UCSD-AML1 (cell line): ENCODE results near the gene SMYD3.

ENCODE experiments used
- DNase-seq: peaks from one replicate; lab custom pipeline; 2025; ENCODE audit not compliant: unreplicated experiment; lab: John Stamatoyannopoulos, UW

Gene SMYD3

DNA sequence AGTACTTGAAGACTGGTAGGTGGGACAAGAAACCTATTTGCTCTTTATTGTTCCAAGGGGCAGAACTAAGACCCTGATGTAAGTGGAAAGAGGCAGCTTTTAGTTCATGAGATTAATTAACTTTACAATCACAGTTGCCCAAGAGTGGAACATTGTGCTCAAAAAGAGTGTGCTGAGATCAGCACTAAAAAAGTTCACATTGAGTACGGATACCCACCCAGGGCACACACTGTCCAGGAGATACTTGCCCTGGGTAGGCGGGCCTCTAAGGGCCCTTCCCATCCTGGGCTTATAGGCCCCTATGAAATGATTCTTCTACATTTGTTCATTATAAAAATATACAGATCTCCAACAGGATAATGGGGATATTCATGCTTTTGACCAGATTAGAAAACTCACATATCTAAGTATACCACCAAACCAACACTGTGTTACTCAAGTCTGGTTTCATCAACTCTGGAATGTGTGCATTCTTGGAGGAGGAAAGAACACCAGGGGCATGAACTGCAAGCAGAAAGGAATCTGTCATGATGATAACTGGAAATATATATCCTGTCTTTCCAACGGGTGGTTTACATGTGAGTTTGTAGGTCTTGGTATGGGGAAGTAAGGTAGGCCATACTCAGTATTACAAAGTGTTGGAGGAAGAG lies 626.2 kb downstream of the SMYD3 start:
- no peak for DNase-seq

DNA sequence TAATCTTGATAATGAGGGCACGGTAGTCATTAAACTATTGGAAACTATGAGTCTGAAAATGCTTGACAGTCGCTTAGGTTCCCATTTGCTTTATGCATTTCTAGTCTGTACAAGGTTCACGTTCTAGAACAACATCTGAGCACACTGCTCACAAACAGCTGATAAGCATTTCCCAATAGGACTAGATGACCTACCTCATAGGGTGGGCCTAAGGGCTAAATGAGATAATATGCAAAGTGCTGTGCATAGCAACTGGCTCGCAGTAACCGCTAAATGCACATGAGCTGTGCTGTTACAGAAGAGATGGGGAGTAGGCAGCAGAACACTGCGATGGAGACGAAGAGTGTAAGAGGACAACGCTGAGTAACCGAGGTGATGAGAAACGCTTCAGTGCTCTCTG lies 628.0 kb downstream of the SMYD3 start:
- DNase-seq: no peak

DNA sequence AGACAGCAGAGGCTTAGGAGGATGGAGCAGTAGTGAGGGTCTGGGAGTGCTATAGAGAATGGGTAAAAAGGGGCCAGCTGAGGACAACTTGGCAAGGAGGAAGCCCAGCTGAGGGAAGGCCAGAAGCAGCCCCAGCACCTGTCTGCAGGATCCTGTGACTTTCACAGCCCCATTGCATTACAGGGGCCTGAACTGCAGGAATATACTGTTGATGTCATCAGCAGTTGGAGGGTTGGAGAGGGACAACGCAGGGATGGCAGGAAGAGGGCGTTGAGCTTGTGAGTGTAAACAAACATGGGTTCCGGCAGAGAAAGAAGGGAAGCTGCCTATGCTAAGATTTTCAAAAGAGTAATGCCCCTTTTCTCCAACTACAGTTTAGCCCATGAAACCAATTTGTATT lies 628.5 kb downstream of the SMYD3 start:
- no peak for DNase-seq

DNA sequence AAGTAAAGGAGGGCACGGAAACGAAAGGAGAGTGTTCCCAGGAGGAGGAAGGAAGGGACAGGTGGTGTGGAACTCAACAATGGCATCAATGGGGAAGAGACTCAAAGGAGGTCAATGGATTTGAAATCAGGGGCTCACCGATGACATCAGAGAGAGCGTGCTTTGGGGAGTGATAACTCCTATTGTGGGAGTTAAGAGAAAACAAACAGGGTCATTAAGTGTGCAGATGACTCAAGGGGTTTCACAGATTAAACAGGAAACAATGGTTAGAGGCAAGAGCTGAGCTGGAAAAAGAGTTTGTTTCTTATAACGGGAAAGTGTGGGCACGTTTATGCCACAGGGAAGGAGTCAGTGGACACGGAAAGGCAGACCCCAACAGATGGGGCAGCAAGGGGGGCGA lies 629.1 kb downstream of the SMYD3 start:
- no peak for DNase-seq

GRCh38 chr1:245876586-245876985 lies 630.5 kb downstream of the SMYD3 start:
- no peak for DNase-seq

GRCh38 chr1:245875581-245876261 lies 631.4 kb downstream of the SMYD3 start:
- DNase-seq: no peak

GRCh38 chr1:245874942-245875580 lies 632.0 kb downstream of the SMYD3 start:
- DNase-seq: no peak

DNA sequence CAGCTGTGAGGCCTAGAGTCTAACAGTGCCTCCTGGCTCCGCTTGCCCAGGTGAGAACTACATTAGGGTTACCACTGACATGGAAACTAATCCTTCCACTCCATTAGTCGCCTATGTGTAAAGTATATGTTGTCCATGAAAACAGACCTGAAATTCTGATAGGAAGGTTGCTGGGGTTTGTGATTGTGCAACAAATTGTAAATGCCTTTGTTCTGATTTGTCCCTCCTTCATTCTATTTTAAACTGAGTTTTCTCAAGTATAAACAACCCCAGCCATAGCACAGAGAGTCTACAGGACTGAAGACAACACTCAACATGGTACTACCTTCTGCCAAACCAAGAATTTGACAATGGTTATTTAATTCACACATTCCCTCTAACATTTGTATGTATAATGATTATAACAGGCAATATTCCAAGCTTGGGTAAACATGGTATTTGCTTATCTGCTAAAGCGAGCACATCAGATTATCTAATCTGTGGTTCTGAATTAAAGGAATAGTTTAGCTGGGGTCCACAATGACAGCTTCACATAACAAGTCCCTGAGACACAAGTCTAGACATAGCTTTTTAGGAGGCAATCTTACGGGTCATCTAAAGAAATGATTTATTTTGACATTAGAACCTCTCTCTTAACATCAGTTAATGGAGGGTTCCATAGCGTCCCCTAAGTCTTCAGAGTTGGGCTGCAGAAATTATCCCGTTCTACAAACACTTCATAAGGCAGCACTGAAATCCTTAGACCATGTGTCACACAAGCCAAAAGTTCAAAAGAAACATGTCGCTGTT lies 633.0 kb downstream of the SMYD3 start:
- no peak for DNase-seq

- DNase-seq: no peak
Measured at GRCh38 chr1:245873068-245873467, 634.0 kb downstream of the SMYD3 start.

GRCh38 chr1:245872475-245872874 lies 634.6 kb downstream of the SMYD3 start:
- DNase-seq: no peak

DNA sequence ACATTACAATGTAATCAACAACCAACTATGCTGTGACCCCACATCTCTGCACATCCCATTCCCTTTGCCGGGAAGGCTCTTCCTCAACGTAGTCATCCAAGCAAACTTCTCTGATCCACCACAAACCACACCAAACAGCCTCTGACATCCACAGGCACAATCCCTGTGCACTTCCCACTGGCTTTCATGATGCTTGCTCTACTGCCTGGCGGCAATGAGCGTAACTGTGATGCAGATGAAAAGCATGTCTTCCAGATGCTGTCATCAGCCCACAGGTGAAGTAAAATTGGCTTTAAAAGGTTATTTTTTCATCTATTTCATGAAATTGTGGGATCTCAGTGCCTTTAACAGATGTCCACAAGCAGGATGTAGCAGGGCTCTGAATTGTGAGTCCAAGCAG lies 635.2 kb downstream of the SMYD3 start:
- no peak for DNase-seq

- no peak for DNase-seq
Measured at GRCh38 chr1:245871191-245871590, 635.9 kb downstream of the SMYD3 start.

DNA sequence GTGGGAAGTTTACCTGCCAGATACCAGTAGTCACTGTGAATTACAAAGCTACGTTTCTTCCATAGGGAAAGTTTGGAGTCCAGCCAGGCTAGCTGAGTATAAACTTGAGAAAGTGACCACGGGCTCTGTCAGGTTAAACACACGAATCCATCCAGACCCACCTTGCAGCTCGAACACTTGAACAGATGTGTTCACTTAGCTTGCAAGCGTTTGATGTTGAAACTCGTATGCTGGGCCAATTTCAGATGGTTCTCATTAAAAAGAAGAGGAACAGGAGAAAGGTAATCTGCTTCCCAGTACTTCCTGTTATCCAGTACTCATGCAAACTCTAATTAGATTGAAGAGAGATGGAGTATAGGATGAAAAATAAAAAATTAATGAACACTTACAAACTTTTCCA lies 636.4 kb downstream of the SMYD3 start:
- no peak for DNase-seq

- DNase-seq: no peak
Measured at GRCh38 chr1:245869847-245870246, 637.2 kb downstream of the SMYD3 start.

DNA sequence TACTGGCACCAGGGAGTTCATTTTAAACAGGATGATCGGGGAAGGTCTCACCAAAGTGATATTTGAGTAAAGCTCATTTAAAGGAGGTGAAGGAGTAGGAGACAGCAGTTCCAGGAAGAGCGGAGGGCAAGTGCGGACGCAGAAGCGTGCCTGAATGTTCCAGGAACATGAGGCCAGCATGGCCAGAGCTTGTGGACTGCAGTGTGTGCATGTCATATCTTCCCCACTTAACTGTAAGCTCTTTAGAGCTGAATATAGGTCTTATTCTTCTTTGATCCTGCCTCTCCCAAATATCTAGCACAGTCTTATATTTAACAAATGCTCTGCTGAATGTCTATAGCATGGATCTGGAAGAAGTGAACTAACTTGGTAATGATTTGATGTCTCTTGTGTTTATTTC lies 639.3 kb downstream of the SMYD3 start:
- no peak for DNase-seq

DNA sequence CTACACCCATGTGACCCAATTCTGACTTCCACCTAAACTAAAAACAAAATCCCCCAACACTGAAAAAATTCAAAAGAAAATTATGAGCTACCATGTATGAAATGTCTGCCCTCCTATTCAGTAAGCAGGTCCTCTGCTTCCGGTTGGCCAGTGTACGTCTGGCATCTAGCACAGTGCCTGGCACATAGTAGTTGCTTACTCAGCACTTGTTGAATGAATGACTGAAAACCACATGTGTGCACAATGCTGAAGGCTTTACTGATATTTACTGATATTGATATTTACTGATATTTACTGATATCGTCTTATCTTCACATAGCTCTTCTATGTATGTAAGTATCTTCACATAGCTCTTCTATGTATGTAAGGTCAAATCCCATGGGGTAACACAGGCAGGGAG lies 642.2 kb downstream of the SMYD3 start:
- DNase-seq: no peak

GRCh38 chr1:245863566-245864184 lies 643.4 kb downstream of the SMYD3 start:
- no peak for DNase-seq

DNA sequence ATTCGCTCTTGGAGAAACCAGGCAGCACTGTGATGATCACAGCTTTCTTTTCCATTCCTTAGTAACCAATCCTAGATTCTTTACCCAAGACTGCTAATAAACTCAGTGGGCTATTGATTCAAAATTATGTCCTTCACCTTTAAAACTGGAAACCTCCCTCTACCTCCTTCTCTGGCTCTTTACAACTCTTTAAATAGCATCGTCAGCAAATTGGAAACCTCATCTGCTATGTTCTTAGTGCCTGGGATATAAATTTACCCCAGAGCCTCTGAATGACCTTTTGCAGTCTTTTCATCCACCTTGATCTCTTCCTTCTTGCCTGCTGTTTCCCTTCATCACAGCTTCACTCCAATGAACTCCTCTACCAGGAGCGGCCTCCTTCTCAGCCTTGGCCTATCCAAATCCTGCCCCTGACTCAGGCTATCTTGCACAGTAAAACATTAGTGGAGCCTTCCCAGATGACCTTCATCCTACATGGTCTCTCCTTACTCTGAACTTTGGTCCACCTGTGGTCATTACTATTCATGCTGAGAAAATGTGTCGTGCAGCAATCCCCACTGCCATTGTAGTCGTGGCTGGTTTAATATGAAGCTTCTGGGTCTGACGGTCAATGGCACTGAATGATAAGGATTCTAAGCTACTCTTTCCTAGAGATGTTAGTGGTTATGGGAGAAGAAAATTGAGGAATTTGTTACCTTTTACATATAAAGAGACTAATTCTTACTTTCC lies 644.1 kb downstream of the SMYD3 start:
- no peak for DNase-seq

GRCh38 chr1:245860657-245861544 lies 646.2 kb downstream of the SMYD3 start:
- no peak for DNase-seq
